GM18508 (cell line): Measurements from ENCODE around the gene FBXO40.

Experiments used
- ATAC-seq: cut with Tn5 transposase; IDR thresholded peaks from one replicate; pipeline ENCODE4 v1.9.1; 2021; ENCODE audit warnings: moderate number of reproducible peaks; ENCODE audit not compliant: insufficient read depth, unreplicated experiment

Gene FBXO40

DNA sequence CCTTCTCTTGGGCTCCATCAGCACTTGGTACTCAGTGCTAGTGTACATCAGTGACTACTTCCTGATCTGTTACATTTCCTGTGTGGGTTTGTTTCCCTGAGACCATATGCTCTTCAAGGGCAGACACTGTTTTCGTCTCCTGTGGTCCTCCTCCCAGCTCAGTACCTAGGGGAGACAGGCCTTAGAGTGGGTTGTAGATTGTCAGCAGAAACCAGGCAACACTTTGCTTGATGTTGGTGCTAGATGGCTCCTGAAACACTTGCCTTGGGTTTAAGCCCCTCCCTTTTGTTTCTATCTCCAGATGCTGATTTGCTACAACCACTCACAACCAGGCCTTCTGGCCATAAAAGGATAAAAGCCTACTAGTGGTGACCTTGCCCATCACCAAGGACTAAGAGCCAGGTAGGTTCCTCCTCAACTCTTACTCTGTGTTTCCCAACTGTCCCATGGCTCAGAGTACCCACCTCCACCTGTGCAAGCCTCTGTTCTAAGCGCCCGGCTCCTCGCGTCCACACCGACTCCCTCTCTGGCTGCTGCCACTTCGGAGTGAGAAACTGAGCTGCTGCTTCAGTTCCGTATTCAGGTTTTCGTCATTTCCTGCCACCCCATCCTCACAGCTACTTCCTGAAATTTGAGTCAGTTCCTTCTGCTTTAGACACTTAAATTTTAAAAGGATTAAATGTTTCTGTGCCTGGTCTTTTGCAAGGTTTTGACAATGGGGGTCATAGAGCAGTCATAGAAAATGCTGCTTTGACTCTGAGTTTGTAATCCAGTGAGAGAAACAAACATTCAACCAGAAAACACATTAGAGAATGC, 67.4 kb downstream of the FBXO40 start, which contains the start of gene HCLS1:
Gene HCLS1 (minus strand): TSS at position 548 of the 816 bp plus-strand sequence. CDS start 2,556 bp downstream, outside the sequence.
- ATAC-seq: peak; percentile 75

- no peak for ATAC-seq
Measured at GRCh38 chr3:121661376-121661775, 68.2 kb downstream of the FBXO40 start.

DNA sequence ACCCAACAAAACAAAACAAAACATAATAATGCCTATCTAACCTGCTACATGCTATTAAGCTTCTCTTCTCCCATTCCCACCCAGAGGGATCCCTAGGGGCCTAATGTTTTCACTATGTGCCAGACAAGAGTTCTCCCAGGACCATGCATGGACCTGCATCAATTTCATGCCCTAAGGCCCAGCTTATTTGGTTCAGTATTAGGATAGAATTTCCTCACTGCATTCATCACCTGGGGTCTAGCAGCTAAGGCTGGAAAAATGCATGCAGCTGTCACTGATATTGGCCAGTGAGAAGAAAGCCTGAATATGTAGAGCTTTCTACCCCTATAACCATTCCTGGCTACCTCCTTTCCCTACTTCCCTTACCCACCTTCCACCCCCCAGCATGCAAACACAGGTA, 69.6 kb downstream of the FBXO40 start:
- no peak for ATAC-seq

DNA sequence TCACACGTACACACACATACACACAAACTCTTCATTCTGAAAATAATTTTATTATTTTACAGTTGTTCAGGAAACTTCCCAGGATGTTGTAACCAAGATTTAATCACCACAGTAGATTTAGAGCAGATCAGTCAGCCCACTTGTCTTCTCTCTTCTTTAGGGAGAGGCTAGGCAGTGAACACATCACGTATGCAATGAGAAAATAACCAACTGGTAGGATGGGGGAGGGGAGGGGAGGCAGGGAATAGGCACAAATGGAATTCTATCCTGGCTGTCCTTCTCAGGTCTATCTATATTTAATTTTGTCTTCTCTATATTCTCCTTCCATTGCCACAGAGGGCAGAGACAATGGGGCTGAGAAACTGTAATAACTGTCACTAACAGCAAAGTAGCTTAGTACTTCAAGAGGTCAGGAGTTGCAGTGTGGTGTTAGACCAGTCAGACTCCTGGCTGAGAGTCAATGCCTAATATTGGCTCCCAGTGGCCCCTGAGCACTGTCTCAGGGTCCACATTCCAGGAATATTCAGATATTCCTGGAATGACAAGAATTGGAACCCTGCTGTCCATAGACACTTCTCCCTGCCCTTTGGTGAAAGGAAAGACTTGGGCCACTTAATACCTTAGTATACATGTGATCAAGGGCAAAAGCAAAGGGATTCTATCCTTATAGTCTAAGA, 70.1 kb downstream of the FBXO40 start:
- ATAC-seq: no peak

GRCh38 chr3:121665488-121665887, 72.3 kb downstream of the FBXO40 start:
- ATAC-seq: no peak

- no peak for ATAC-seq
Measured at GRCh38 chr3:121667333-121667732, 74.2 kb downstream of the FBXO40 start.

DNA sequence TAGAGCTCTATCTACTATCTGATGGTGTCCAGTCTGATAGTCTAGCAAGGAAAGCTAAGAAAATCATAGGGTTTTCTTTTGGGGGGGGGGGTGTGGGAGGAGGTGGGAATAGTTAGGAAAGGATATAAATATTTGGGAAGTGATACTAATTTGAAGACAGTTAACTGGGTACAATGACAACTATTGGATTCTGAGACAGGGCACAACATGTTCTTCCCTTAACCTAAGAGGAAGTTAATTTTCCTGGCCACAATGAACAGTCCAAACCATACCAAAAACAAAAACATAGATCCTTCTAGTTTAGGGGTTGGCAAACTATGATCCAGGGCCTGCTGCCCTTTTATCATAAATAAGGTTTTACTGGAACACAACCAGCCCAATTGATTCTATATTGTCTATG, 77.5 kb downstream of the FBXO40 start:
- no peak for ATAC-seq

DNA sequence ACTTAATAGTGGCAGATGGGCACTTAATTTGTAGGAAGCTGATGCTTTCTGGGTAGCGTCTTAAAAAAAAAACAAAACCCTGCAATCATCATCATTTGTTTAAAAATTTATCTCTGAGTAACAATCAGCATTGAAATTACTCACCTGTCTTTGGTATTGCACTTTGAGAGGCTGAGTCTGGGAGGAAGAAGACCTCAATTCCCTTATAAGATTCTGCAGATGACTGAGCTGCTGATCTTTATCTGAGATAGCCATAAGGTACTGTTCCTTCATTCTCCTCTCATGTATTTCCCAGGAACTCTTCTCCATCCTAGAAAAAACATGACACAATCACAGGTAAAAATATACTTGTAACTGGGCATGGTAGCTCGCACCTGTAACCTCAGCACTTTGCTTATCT, 84.0 kb downstream of the FBXO40 start:
- no peak for ATAC-seq
